Measurements from ENCODE around the gene STX17.

STX17 gene

DNA sequence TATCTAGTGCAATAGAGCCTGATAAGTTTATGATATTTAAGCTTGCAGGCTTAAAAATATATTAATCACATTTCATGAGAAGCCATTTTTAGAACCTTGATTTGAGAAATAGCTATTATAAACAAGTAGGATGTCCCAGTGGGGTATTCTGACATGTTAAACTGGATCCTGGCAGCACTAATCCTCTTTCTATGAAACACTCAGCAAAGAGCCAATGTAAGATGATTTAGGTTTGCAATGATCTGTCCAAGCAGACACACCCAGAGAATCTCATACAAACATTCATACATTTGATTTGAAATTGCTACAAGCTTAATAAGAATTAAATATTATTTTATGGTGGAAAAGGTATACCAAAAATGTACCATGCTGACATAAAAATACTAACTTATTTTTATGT, 105.8 kb downstream of the STX17 start:
- Histone ChIP-seq H3K27ac (ENCODE audit: low read length) (no peak overlapping the region), H3K36me3 (ENCODE audit: control insufficient read depth in 1 of 2, insufficient read depth in 2 of 2, low read length in 2 of 2) (peaks cover 9 to 22% of the 10 kb centered on the region in 2 donors), H3K4me3 (ENCODE audit: low read depth in 1 of 2, low read length in 2 of 2) (no peak overlapping the region), H3K27me3 (ENCODE audit: low read depth, low read length) (no peaks in the 10 kb centered on the region), H3K4me1 (ENCODE audit: control insufficient read depth in 1 of 2, insufficient read depth in 2 of 2, low read length in 2 of 2) (no peaks in the 10 kb centered on the region), H3K9me3 (ENCODE audit: control insufficient read depth in 1 of 2, low read length in 2 of 2) (peaks cover 0 to 4% of the 10 kb centered on the region in 2 donors)

- H3K27ac ChIP-seq (ENCODE audit: low read length): no peak overlapping the region
- no peak overlapping the region for H3K4me3 ChIP-seq (ENCODE audit: low read depth in 1 of 2, low read length in 2 of 2)
- no peaks in the 10 kb centered on the region for H3K27me3 ChIP-seq (ENCODE audit: low read depth, low read length)
- H3K4me1 ChIP-seq (ENCODE audit: control insufficient read depth in 1 of 2, insufficient read depth in 2 of 2, low read length in 2 of 2): no peaks in the 10 kb centered on the region
- peaks cover 0 to 4% of the 10 kb centered on the region in 2 donors for H3K9me3 ChIP-seq (ENCODE audit: control insufficient read depth in 1 of 2, low read length in 2 of 2)
- H3K36me3 ChIP-seq (ENCODE audit: control insufficient read depth in 1 of 2, insufficient read depth in 2 of 2, low read length in 2 of 2): peaks cover 16 to 20% of the 10 kb centered on the region in 2 donors
Observed at GRCh38 chr9:100013573-100013972, 107.1 kb downstream of the STX17 start.

DNA sequence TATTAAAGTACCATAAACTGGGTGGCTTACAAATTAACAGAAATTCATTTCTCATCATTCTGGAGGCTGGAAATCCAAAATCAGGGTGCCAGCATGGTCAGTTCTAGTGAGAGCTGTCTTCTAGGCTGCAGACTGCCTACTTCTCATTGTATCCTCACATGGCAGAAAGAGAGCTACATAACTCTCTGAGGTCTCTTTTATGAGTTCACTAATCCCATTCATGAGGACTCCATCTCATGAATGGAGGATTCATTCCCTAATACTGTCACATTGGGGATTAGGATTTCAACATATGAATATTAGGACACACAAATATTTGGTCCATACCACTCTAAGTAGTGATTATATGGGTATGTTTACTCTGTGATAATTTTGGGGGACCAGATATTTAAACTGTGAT, 108.4 kb downstream of the STX17 start:
- Histone ChIP-seq H3K4me3 (ENCODE audit: low read depth in 1 of 2, low read length in 2 of 2) (no peak overlapping the region), H3K27ac (ENCODE audit: low read length) (no peak overlapping the region), H3K9me3 (ENCODE audit: control insufficient read depth in 1 of 2, low read length in 2 of 2) (peaks cover 0 to 4% of the 10 kb centered on the region in 2 donors), H3K4me1 (ENCODE audit: control insufficient read depth in 1 of 2, insufficient read depth in 2 of 2, low read length in 2 of 2) (no peaks in the 10 kb centered on the region), H3K27me3 (ENCODE audit: low read depth, low read length) (no peaks in the 10 kb centered on the region), H3K36me3 (ENCODE audit: control insufficient read depth in 1 of 2, insufficient read depth in 2 of 2, low read length in 2 of 2) (peaks cover 16 to 28% of the 10 kb centered on the region in 2 donors)

DNA sequence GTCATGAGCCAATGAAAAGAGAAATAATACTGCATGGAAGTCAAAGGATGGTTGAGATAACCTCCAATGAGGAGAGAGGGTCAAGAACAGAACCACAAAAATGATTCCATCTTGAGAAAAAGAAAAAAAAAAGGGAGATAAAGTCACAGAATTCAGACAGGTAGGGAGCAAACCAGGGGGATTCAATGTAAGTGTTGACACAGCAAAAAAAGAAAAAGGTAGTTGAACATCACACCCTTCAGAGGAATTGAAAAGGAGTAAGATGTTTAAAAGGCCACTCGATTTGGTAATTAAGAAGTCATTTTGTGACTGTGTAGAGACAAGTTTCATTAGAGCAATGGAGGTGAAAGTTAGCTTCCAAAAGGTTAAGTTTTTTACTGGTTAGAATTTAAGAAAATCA, 113.1 kb downstream of the STX17 start:
- H3K27me3 ChIP-seq (ENCODE audit: low read depth, low read length): no peaks in the 10 kb centered on the region
- no peaks in the 10 kb centered on the region for H3K9me3 ChIP-seq (ENCODE audit: control insufficient read depth in 1 of 2, low read length in 2 of 2)
- peaks cover 20 to 29% of the 10 kb centered on the region in 2 donors for H3K36me3 ChIP-seq (ENCODE audit: control insufficient read depth in 1 of 2, insufficient read depth in 2 of 2, low read length in 2 of 2)
- H3K4me3 ChIP-seq (ENCODE audit: low read depth in 1 of 2, low read length in 2 of 2): no peak overlapping the region
- H3K4me1 ChIP-seq (ENCODE audit: control insufficient read depth in 1 of 2, insufficient read depth in 2 of 2, low read length in 2 of 2): no peaks in the 10 kb centered on the region
- no peak overlapping the region for H3K27ac ChIP-seq (ENCODE audit: low read length)
